Hematopoietic multipotent progenitor cell treated with erythropoietin and hydrocortisone succinate and interleukin-3 and kit ligand, for 4 days (in vitro differentiated cells): ENCODE measurements around the gene CTNND2.

Source experiments
- DNase-seq: peaks from one replicate; pipeline ENCODE4 v3.0.0-alpha.2; 2015

CTNND2 gene

DNA sequence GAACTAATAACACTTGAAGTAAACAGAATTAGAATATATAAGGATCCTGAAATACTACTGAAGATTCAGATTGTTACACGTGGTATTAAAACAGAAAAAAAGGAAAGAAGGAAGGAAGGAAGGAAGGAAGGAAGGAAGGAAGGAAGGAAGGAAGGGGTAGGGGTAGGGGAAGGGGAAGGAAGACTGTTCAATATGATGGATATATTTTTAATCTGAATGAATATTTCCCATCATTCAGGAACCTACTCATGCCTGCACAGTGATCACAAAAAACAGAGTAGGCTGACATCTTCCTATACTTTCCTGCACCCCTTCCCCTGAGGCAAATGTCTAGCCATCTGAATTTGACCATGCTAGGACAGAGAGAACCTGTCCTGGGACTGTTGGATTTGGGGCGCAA is 133.9 kb downstream of the CTNND2 start:
- no peak for DNase-seq

DNA sequence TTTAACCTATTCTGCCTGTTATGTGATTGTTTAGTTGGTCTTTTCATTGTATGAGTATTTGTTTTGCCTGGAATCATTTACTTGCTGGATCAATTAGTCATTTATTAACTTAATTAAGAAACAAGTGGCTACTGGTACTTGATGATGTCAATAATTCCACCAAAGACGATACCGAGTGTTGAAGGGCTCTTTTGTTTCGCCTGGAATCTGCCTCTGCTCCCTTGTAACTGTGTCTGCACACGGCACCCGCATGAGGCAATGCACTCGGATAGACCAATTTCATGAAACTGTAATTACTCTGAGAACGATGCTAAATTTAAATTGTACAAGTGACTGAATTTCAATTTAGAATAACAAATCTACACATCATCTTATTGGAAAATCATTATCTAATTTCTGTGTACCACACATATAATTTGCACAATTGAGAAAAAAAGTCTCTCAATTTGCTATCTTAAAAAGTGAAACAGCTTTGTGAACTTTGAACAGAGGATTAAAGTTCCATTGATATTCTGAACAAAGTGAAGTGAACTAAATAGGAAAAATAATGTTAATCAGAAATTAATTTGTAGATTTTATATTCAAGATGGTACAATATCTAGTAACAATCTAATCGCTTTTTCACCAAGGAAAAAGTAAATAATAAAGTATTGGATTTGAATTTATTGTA is 143.2 kb downstream of the CTNND2 start:
- no peak for DNase-seq

DNA sequence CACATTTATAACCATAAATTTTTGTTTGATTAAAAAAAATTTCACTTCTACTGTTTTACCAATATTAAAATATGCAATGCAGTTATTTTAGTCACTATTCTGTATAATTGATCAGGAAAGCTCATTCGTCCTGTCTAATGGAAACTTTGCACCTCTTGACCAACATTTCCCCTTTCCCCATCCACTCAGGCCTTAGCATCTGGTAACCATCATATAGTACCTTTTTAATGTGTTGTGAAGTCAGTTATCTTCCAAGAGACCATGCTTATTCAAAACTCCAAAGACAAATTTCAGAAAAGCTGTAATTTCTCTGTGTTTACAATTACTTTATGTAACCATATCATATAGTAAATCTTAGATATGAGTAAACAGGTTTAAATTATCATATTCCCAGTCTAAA is 145.9 kb downstream of the CTNND2 start:
- DNase-seq = no peak

DNA sequence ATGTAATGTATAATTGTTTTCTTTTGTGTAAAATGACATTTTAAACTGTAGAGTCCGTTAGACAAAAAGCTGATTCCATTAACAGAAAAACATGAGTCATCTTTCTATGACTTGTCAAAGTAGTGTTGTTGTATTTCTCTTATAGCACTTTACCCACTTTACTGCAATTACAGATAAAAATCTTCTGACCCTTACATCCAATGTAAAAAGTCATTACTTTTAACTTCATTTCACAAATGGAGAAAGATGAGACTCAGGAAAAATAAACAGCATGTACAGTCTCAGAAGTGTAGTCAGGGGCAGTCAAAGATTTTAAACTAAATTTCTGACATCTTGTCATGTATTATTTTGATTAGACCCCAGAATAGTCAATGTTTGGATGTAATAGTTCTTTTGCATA is 146.6 kb downstream of the CTNND2 start:
- DNase-seq = no peak

DNA sequence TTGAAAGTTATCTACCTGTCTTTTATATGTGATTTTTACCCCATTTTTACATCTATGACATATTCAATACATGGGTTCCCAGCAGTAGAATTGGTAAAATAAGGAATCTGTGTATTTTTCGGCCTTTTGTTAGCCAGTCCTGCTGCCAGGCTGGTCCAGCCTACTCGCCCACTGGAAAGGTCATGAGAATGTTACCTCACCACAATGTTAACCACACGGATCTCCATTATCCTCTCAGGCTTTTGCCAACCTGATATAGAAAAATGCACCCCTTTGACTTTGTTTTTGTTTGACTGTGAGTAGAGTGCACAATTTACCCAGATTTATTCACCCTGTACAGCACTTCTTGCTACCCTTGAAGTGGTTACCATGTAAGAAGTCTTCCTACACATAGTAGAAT is 167.2 kb downstream of the CTNND2 start:
- no peak for DNase-seq

DNA sequence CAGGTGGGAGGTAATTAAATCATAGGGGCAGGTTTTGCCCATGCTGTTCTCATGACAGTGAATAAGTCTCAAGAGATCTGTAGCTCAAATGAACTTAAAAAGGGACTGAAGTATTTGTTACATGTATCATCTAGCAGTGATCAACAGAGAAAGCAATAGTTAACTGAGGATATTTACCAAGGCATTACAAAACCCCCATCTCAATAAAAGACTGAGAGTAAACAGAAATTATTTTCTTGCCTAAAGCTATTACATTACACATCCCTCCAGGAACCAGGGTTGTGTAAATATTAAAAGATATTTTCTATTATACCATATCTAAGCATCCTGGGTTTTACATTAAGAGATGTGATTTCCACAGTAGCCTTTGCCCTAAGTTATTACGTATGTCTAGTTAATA is 169.9 kb downstream of the CTNND2 start:
- DNase-seq = no peak

DNA sequence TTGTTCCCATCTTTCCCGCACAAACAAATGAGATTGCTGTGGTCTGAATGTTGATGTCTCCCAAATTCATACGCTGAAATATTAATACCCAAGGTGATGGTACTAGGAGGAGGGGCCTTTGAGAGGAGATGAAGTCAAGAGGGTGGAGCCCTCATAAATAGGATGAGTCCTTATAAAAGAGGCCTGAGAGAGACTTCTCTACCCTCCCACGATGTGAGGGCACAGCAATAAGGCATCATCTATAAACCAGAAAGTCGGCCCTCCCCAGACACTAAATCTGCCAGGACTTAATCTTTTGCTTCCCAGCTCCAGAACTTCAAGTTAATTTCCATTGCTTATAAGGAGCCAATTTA is 170.4 kb downstream of the CTNND2 start:
- no peak for DNase-seq

DNA sequence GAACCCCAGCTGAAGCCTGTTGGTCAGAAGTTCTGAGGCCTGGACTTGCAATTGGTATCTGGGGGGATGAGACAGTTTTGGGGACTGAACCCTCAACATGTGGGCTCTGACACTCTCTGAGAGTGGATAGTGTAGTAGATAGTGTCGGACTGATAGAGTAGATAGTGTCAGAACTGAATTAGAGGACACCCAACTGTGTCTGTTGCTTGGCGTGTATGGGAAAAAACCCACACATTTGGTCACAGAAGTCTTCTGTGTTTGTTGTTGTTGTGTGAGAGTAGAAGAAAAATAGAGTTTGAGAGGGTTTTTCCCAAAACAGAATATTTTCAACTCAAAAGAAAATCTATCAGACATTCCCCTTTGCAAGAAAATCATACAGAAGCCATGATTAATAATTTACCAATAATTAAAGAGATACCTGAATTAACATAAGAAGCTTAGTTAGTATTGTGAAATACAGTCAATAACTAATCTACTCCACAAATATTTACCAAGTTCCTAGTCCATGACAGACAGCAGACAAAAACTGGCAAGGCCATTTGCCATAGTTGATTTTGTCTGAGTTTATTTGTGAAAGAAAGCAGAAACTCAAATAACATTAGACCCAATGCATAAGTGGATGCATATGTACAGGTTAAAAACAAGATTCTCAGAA is 170.9 kb downstream of the CTNND2 start:
- no peak for DNase-seq

DNA sequence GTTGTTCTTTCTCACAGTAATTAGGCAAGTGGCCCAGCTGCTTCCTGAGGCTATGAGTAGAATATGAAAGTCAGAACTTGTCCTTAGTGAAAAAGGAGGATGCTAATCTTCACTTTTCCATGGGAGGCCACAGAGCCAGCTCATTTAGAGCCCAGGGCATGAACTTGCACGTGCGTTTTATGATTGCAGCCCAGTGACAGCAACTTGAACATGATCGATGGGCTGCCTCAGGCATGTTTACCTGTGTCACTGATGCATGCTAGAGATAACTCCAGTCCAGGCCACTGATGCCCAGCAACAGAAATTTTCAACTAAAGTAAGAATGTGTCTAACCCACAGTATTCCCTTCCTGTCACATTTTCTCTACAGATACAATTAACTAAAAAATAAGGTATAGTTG is 179.3 kb downstream of the CTNND2 start:
- no peak for DNase-seq

DNA sequence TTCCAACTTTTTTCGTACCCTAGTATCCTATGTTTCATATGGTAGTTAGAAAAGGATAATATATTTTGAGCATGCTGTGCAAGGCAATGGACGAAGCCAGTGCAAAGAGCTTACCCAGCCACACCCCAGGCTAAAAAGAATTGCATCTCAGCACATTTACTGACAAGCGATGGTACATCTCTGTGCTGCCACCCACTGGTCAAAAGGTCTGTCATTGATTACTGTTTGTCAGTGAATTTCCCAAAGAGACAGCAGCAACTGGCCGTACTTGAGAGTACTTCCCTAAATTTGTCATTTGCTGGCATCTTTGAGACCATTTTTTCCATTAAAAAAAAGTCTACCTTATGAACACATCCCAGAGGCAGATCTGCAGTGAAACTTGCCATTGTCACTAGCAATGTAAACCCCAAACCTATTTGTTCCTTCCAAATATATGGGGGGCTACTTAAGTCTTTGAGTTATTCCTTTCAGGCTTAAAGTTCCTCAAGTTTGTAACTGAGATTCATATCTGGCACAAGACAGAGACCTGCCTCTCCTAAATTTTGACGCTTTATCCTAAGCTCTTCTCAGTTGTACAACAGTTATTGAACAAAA is 184.3 kb downstream of the CTNND2 start:
- DNase-seq = peak; percentile 85

DNA sequence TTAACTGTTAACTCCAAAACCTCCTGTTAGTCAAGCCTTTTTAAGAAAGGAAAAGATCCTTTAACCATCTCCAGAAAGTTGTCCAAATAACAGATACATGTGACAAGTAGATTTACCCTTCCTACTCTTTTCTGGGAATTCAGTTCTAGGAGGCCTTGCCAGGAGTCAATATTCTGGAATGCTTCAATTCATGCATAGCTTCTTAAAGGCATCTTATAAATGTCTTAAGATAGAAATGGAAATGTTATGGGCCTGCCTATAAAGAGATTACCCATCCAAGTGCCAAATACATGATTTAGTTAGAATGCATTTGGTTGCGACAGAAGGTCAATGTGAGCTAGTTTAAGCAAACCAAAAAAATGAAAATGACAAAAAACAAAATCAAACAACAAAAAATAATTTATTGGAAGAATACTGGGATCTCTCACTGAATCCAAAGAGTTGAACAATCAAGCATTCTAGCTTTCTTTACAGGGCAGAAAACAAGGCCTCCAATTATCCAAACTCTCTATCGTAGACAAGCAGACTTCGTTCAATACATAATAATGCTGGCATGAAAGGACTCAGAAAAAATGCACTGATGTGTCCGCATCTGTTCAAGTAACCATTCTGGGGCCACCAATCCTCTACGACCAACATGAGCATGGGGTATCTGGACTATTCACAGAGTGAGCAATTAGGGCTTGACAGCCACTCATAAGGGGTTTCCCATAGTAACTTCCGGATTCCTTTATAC is 188.6 kb downstream of the CTNND2 start:
- no peak for DNase-seq

DNA sequence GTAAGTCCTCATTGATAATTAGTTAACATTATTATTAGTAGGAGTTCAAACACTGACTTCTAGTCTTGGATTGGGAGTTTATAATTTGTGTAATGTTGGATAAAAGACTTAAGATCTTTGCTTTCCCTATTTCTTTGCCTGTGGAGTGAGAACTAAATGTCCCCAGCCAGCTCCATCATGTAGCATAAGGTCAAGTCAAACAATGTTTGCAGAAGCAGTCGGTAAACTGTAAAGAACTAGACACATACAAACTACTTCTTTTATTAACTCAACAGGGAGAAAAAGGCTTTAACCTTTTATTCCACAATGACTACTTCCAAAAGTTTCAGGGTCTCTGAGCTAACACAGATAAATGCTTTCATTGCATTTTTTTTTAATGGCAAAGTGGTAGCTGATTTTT is 192.3 kb downstream of the CTNND2 start:
- DNase-seq = no peak

DNA sequence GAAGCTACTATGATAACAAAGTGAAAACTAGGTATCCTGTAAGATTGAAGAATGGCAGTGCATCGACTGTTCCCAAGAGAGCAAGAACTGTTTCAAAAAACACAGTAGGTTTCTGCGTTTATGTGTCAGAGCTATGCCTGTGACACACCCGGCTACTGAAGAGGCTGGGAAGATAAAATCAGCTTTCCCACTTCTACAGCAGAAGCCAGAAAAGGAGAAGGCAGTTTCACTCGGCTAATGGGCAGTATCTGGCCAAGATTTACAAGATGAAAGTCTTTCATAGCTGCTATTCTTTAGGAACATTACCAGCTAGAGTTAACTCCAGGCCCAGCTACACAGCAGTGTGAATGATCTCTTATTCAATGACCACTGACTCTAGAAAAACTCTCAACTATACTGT is 195.2 kb downstream of the CTNND2 start:
- DNase-seq = no peak

DNA sequence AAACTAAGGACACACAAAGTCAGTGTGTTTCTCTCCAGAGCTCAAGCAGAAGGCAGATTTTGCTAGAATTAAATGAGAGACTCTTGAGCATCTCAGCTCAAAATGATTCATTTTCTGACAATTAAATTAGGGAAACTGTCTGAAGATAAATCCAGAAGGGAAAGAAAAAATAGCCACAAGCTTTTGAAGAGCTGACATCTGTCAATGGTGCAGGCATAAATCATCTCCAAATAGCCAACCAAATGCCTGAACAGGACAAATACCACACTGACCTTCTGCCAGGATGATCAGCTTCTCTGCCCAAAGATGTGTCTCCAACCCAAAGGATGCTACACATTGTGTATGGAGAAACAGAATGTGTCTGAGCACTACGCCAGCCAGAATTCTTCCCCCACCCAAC is 199.3 kb downstream of the CTNND2 start:
- DNase-seq = no peak

DNA sequence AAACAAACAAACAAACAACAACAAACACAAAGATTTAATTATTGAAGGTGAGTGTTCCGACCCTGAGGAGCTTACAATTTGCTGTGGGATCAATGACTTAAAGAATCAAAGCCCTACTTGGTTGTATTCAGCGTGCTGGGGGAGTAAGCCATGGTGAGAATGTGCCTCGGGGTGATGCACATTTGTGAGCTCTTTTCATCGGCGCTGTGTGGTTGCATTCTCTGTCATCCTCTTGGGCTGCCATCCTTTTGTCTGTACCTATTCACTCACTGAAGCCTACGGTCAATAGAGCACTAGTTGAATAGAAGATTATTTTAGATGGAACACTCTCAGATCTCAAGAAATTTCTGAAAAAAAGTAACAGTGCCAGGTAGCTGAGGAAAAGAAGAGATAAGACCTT is 203.9 kb downstream of the CTNND2 start:
- DNase-seq = no peak

DNA sequence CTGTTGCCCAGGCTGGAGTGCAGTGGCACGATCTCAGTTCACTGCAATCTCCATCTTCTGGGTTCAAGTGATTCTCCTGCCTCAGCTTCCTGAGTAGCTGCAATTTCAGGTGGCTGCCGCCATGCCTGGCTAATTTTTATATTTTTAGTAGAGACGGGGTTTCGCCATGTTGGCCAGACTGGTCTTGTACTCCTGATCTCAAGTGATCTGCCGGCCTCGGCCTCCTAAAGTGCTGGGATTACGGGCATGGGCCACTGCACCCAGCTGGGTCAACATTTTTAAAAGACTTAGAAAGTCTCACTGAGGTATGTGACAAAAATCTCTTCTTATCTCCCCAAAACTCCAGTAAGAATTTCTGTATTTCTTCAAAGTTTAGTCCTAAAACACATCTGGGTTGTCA is 211.6 kb downstream of the CTNND2 start:
- DNase-seq = no peak

DNA sequence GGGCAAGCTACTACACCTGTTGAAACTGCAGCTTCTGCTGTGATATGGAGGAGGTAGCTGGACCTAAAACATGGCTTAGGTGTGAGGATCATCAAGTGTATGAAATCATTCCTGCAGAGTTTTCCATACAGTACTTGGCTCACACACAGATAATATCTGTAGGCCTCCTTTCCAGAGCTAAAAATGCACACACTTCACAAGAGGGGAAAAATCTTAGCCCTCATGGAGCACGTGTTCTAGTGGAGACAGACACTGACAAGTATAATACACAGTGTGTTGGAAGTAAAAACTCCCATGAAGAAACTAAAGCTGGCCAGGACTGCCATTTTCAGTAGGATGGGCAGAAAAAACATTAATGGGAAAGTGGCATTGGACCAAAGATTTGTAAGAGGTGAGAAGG is 216.7 kb downstream of the CTNND2 start:
- DNase-seq = no peak

DNA sequence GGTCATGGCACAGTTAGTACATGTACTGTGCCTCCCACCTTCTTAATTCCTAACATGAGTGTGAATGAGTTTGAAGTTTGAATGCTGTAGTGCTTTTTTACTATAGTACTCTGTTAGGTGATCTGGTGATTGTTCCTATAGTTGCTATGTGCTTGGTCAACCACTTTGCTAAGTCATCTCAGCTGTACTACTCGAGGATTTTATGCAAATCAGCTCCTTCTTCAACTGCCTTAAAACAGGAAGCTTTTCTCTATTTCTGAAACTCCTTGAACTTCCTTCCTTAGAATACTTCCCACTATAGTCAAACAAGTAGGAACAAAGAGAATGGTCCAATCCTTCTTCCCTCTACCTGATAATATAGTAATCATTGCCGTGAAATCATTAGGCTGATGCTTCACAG is 219.6 kb downstream of the CTNND2 start:
- peak; percentile 17 for DNase-seq

DNA sequence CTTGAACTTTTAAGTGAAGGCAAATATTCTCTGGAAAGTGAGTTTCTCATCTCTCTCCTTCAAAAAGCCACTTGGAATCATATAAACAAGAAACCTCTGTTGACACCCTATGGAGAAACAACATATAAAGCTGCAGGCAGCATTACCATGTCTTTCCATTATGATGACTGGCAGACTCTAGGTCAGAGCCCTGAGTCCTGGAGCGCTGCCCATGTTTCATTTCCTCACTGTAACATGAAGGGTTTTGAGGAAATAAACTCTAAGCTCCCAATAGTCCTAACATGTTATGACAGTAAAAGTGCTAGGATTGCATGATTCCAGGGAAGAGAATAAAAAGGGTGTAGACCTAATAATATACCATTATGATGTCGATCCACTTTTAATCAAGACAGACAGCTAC is 220.6 kb downstream of the CTNND2 start:
- DNase-seq = peak; percentile 4

DNA sequence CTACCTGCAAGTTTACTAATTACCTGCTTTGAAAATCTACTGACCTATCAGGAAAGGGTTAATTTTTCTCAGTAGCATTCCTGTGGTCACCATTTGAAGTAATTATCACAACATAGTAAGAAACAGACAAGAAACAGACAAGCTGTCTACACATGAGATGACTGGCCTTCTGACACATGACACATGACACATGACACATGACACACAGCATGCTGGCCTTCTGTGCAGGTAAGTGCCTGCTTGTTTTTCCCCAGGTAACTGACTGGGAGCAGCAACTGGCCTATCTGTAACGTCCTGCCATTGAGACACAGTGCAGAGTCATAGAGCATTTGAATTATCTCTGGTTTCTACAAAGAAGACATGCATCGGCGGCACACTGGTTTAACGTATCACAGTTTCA is 222.4 kb downstream of the CTNND2 start:
- DNase-seq = no peak

DNA sequence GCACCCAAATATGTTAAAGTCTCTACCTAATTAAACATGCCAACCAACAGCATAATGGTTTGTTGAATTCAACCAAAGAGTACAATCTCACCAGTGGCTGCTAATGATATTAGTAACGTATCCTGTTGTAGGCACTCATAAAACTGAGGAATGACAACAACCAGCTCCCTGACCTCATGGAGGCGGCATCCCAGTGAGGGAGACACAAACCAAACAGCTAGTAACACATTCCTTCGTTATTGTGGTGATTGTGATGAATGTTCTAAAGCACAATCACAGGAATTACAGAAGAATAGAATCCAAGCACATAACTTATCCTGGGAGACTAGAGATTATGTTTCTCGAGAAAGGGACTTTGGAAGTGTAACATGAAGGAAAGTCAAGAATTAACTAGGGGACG is 224.6 kb downstream of the CTNND2 start:
- DNase-seq = no peak

DNA sequence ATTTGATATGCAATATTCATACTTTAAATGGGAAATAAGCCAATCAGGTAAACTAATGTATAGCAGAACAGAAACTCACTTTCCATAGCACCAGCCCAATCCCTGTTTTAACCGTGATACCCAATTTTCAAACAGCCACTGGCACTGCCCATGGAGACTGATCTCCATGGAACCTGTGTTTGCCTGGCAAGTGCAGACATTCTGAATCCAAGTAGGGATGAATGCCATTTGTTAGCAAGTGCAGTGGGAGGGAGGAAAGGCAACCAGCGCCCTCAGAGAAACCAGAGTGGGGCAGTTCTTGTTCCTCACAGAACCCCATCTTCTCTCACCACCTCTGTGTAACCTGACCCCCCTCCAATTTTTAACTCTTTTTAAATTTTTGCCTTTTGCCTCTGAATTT is 229.1 kb downstream of the CTNND2 start:
- DNase-seq = no peak

DNA sequence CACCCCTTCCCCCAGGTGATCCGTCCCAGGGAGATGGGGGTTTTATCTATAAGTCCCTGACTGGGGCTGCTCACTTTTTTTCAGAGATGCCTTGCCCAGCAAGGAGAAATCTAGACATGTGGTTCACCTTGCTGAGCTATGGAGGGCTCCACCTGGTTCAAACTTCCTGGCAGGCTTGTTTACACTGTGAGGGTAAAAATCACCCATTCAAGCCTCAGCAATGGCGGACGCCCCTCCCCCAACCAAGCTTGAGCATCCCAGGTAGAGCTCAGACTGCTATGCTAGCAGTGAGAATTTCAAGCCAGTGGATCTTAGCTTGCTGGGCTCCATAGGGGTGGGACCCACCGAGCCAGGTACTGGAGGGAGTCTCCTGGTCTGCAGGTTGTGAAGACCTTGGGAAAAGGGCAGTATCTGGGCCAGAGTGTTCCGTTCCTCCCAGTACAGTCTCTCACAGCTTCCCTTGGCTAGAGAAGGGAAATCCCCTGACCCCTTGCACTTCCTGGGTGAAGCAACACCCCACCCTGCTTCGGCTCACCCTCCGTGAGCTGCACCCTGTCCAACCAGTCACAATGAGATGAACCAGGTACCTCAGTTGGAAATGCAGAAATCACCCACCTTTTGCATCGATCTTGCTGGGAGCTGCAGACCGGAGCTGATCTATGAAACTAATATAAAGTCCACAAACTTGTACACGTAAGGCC is 231.7 kb downstream of the CTNND2 start:
- no peak for DNase-seq

DNA sequence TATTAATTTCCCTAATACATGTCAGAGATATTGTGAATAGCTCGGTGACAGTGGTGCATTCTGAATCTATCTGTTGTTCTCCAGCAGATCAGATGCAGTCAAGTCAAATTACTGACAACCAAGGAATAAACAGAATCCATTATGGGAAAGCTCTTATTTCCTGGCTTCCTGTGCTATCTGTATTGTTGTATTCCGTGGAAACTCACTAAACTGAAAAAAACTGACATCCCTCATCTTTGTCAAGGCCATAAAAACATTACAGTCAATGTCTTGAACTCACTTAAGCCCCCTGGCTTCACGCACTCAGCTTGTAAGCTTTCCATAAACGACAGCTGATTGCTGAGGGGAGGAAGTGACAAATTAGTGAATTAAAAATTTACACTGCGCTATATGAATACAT is 245.9 kb downstream of the CTNND2 start:
- no peak for DNase-seq
